PC-3 (cell line): ENCODE results near the gene CPN1. TPM values are rescaled to one million over a fixed set of nuclear protein-coding genes. Genes with fewer than 3 reads are reported as not detected.

Experiments used
- ATAC-seq: fragments of 200-7000 bp; cut with Tn5 transposase; 2 replicates; pipeline ENCODE4 v1.9.1; 2020; ENCODE audit warnings: mild to moderate bottlenecking, moderate library complexity
- BruUV-seq: library from RNA; stranded (reverse); fragments of 400-500 nt; replicated peaks from 2 replicates; lab custom pipeline; 2021; lab: Mats Ljungman, UMichigan
- CTCF ChIA-PET: fragments of 300-600 bp; sonication (Branson Sonifier 250); formaldehyde crosslinking; loops from one replicate; lab custom pipeline; 2022; ENCODE audit warnings: antibody characterized with exemption; lab: Charles Lee
- POLR2A ChIA-PET: fragments of 300-600 bp; sonication (Branson Sonifier 250); formaldehyde crosslinking; loops from one replicate; lab custom pipeline; 2022; ENCODE audit warnings: antibody characterized with exemption; ENCODE audit not compliant: unreplicated experiment; lab: Charles Lee
- DNase-seq: peaks from one replicate; pipeline ENCODE4 v3.0.0-alpha.2; 2015
- H2AFZ ChIP-seq: fragments of 300-600 bp; sonication (generic); 2 replicates; pipeline ENCODE4 v1.6.0; 2016; ENCODE audit warnings: antibody characterized with exemption, low read length
- H3F3A ChIP-seq: fragments of 300-600 bp; sonication (generic); one replicate; pipeline ENCODE4 v1.6.0; 2017; ENCODE audit warnings: antibody characterized with exemption, low read length, control low read depth, mild to moderate bottlenecking; ENCODE audit not compliant: unreplicated experiment
- H3K27ac ChIP-seq: fragments of 300-600 bp; sonication (generic); 2 replicates; pipeline ENCODE4 v1.5.1; 2016; ENCODE audit warnings: mild to moderate bottlenecking, low read length
- H3K27me3 ChIP-seq: fragments of 300-600 bp; sonication (generic); 2 replicates; pipeline ENCODE4 v1.6.1; 2016; ENCODE audit warnings: low read length, mixed read lengths
- H3K36me3 ChIP-seq: fragments of 300-600 bp; sonication (generic); 2 replicates; pipeline ENCODE4 v1.6.1; 2016; ENCODE audit warnings: low read depth, mixed run types, low read length, mixed read lengths
- H3K4me1 ChIP-seq: fragments of 300-600 bp; sonication (generic); 2 replicates; pipeline ENCODE4 v1.5.1; 2016; ENCODE audit warnings: low read length; ENCODE audit not compliant: insufficient read depth
- H3K4me2 ChIP-seq: fragments of 300-600 bp; sonication (generic); 2 replicates; pipeline ENCODE4 v1.6.0; 2016; ENCODE audit warnings: low read length
- H3K4me3 ChIP-seq: fragments of 300-600 bp; sonication (generic); 2 replicates; pipeline ENCODE4 v1.5.1; 2016; ENCODE audit warnings: mild to moderate bottlenecking, low read length, mixed read lengths
- H3K79me2 ChIP-seq: fragments of 300-600 bp; sonication (generic); 2 replicates; pipeline ENCODE4 v1.6.1; 2017; ENCODE audit warnings: low read length, mixed read lengths
- H3K9ac ChIP-seq: fragments of 300-600 bp; sonication (generic); 2 replicates; pipeline ENCODE4 v1.6.0; 2016; ENCODE audit warnings: mild to moderate bottlenecking, low read length
- H3K9me2 ChIP-seq: fragments of 300-600 bp; sonication (generic); replicated peaks from 2 replicates; pipeline ENCODE4 v1.6.1; 2016; ENCODE audit warnings: mixed run types, low read length, mixed read lengths
- H3K9me3 ChIP-seq: fragments of 300-600 bp; sonication (generic); 2 replicates; pipeline ENCODE4 v1.6.1; 2016; ENCODE audit warnings: low read length, mixed read lengths
- H4K20me1 ChIP-seq: fragments of 300-600 bp; sonication (generic); 2 replicates; pipeline ENCODE4 v1.6.1; 2016; ENCODE audit warnings: low read length, mixed read lengths
- CTCF ChIP-seq: fragments of 300-600 bp; sonication (generic); conservative IDR thresholded peaks from 2 replicates; pipeline ENCODE4 v1.5.1; 2017; ENCODE audit warnings: antibody characterized with exemption, low read depth, mild to moderate bottlenecking, low read length
- EZH2 ChIP-seq: fragments of 300-600 bp; sonication (generic); IDR thresholded peaks from one replicate; pipeline ENCODE4 v1.6.1; 2017; ENCODE audit warnings: antibody characterized with exemption, mild to moderate bottlenecking, low read length; ENCODE audit not compliant: unreplicated experiment
- EZH2phosphoT487 ChIP-seq: fragments of 300-600 bp; sonication (generic); IDR thresholded peaks from 2 replicates; pipeline ENCODE4 v1.6.1; 2018; ENCODE audit warnings: mild to moderate bottlenecking, antibody characterized with exemption, low read length, borderline replicate concordance
- intact Hi-C: fragments of 100-400 bp; cut with micrococcal nuclease; formaldehyde crosslinking; loops from 2 replicates; pipeline ENCODE4 v1.9.0; 2023
- total RNA-seq: library from RNA; depleted of rRNA; stranded (reverse); fragments of >200 nt; gene quantifications from 2 replicates; pipeline ENCODE4 v1.2.3, GENCODE V29; 2014

The CPN1 gene
- total RNA-seq, 1 experiment from 2014 or later = not detected

- Histone ChIP-seq H2AFZ (no peak overlapping the region), H3F3A (no peaks in the 10 kb centered on the region), H4K20me1 (no peaks in the 10 kb centered on the region), H3K9ac (no peak overlapping the region), H3K4me3 (no peak overlapping the region), H3K27ac (no peak overlapping the region), H3K36me3 (no peaks in the 10 kb centered on the region), H3K4me2 (no peak overlapping the region), H3K79me2 (no peaks in the 10 kb centered on the region), H3K4me1 (no peaks in the 10 kb centered on the region), H3K27me3 (no peaks in the 10 kb centered on the region), H3K9me2 (no peaks in the 10 kb centered on the region), H3K9me3 (no peaks in the 10 kb centered on the region)
- TF ChIP-seq CTCF = no peak
- DNase-seq = no peak
- no TSS peak for BruUV-seq
- POLR2A ChIA-PET = no interaction called here
- ATAC-seq = no peak
- intact Hi-C loops = no loop called here
- CTCF ChIA-PET = no interaction called here
These were observed 28.0 kb upstream of the CPN1 start for GRCh38 chr10:100109670-100110069.

- Histone ChIP-seq H4K20me1 (no peaks in the 10 kb centered on the region), H3K79me2 (no peaks in the 10 kb centered on the region), H3K4me1 (no peaks in the 10 kb centered on the region), H3K9ac (no peak overlapping the region), H2AFZ (no peak overlapping the region), H3K4me2 (no peak overlapping the region), H3K27ac (no peak overlapping the region), H3F3A (no peaks in the 10 kb centered on the region), H3K4me3 (no peak overlapping the region), H3K9me3 (no peaks in the 10 kb centered on the region), H3K36me3 (no peaks in the 10 kb centered on the region), H3K27me3 (no peaks in the 10 kb centered on the region), H3K9me2 (no peaks in the 10 kb centered on the region)
- BruUV-seq = no TSS peak
- no peak for TF ChIP-seq EZH2
- TF ChIP-seq CTCF = no peak
- no peak for TF ChIP-seq EZH2phosphoT487
- ChIA-PET CTCF (no interaction called here), POLR2A (no interaction called here)
- intact Hi-C loops = no loop called here
- DNase-seq = no peak
- ATAC-seq = no peak
These were observed 25.2 kb upstream of the CPN1 start for GRCh38 chr10:100106865-100107264.

DNA sequence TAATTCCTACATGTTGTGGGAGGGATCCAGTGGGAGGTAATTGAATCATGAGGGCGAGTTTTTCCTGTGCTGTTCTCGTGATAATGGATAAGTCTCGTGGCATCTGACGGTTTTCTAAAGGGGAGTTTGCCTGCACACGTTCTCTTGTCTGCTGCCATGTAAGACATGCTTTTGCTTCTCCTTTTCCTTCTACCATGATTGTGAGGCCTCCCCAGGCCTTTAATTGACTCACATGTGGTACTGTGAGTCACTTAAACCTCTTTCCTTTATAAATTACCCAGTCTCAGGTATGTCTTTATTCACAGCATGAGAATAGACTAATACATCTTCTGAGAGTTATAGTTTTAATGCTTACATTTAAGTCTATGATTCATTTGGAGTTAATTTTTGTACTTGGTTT is 22.6 kb upstream of the CPN1 start:
- no peak overlapping the region for H2AFZ ChIP-seq
- H3K9me2 ChIP-seq = no peaks in the 10 kb centered on the region
- H3K79me2 ChIP-seq = no peaks in the 10 kb centered on the region
- ATAC-seq = no peak
- no peak for DNase-seq
- TF ChIP-seq EZH2phosphoT487 (no peak), EZH2 (no peak), CTCF (no peak)
- no peak overlapping the region for H3K4me3 ChIP-seq
- no peaks in the 10 kb centered on the region for H3K36me3 ChIP-seq
- H3K4me2 ChIP-seq = no peak overlapping the region
- peaks cover 11% of the 10 kb centered on the region for H3K4me1 ChIP-seq
- H3K9me3 ChIP-seq = no peaks in the 10 kb centered on the region
- no peaks in the 10 kb centered on the region for H3K27me3 ChIP-seq
- H3F3A ChIP-seq = no peaks in the 10 kb centered on the region
- POLR2A ChIA-PET = no interaction called here
- intact Hi-C loops = no loop called here
- CTCF ChIA-PET = no interaction called here
- H4K20me1 ChIP-seq = no peaks in the 10 kb centered on the region
- no TSS peak for BruUV-seq
- H3K27ac ChIP-seq = no peak overlapping the region
- H3K9ac ChIP-seq = no peak overlapping the region
